RKO (cell line): ENCODE data around the gene NUDT9.
"Not testable (repeated sequence)": the region's sequence is repeated elsewhere in the genome, so short reads cannot be mapped to it uniquely, and the experiment has no call there.

Experiments used
- DNase-seq: peaks from one replicate; pipeline ENCODE4 v3.0.0-alpha.2; 2016; ENCODE audit warnings: low spot score

The NUDT9 gene, protein sequence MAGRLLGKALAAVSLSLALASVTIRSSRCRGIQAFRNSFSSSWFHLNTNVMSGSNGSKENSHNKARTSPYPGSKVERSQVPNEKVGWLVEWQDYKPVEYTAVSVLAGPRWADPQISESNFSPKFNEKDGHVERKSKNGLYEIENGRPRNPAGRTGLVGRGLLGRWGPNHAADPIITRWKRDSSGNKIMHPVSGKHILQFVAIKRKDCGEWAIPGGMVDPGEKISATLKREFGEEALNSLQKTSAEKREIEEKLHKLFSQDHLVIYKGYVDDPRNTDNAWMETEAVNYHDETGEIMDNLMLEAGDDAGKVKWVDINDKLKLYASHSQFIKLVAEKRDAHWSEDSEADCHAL

DNA sequence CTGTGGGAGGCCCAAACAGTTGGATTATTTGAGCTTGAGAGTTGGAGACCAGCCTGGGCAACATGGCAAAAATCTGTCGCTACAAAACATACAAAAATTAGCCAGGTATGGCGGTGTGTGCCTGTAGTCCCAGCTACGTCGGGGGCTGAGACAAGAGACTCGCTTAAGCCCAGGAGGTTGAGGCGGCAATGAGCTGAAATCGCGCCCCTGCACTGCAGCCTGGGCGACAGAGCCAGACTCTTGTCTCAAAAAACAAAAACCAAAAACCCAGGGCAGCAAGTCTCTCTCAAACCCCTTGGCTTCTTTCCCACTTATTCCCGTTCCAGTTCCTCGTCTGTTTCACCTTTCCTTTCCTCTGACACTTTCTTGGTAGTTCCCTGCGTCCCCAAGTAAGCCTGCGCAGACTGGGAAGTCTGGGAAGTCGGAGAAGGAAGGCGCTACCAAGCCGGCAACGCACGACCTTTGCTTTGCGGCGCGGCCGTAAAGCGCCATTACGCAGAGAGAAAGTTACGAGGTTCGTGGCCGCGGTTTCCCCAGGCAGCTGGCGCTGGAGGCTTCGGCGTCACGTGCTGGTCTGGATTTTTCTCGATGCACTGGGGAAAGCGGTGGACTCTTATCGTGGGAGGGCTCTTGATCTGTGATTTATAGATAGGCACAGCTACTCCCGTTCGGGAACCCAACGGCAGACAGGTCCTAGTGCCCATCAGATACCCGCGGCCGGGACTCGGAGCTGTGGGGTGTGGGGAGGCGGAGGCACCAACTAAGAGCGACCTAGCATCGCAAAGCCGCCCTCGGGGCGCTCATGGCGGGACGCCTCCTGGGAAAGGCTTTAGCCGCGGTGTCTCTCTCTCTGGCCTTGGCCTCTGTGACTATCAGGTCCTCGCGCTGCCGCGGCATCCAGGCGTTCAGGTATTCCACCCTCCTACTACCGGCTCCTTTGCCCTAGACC, at the start of gene NUDT9:
NUDT9 (plus strand) TSS at position 470 of the 949 bp plus-strand sequence; CDS start at position 803, 333 bp downstream.
- DNase-seq: peak; percentile 96

DNA sequence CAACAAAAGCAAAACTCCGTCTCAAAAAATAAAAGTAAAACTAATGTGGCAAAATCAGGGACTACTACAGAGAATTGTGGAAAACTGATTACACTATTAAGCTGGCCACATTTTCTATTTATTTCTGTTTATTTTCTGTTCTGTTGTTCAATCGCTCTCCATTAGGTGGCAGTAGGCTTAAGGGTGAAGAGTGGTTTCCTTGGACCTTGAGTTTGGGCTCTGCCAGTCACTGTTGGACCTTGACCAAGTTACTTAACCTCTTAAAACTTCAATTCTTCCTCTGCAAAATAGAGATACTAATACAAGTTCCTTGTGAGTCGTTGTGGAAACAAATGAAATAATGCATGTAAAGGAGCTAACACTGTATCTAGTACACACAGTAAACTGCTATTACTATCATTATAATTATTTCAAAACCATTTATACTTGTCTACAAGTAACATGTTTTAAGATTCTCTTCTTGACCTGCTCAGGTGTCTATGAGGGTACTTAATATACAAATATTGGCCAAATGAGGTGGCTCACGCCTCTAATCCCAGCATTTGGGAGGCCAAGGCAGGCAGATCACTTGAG, 46.6 kb upstream of the NUDT9 start:
- DNase-seq: peak; percentile 81

DNA sequence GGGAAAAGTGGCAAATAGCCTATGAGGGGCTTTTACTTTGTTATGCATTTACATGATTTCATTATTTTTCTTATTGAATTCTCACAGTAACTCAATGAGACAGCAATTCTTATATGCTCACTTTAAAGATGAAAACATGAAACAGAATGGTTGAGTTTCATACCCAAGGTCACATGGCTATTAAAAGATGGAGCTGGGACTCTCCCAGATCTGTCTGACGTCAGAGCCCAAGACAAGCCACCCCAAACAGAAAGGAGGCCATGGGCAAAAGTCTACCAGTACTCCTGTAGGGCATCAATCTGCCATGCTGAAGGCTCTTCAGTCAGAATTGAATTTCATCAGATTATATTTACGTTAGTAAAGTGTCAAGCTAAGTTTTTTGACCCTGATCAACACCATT, 44.6 kb upstream of the NUDT9 start:
- DNase-seq: no peak

DNA sequence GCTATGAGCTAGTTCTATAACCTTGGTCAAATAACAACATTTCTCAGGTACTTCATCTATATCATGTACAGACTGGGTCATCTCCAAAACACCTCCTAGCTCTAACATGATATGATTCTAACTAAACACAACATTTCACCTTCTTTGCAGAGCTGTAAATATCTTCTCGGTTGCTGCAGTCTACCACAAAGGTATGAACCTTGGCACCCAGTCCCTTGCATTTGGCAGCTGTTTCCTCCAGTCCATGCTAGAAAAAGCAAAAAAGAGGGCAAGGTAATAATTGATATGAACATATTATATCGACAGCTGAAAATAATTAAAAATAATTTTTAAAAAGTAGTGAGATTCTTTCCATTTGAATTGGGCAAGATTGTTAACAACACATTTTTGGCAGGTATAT, 40.3 kb upstream of the NUDT9 start:
- no peak for DNase-seq

DNA sequence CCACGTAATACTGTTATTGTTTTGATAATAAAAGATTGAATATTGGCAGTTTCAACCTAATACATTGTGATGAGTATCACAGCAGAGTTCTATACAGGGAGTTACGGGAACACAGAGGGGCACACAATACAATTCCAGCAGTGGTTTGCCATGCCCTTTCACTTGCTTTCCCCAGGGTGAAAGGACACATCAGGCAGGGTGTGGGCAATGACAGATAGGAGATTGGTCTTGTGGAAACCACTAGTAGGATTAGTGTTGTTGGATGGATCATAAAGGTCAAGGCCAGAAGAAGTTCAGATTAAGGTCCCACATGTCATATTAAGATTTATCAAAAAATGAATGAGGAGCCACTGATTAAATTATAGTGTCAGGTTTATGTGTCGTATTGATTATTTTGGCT, 39.4 kb upstream of the NUDT9 start:
- DNase-seq: no peak

DNA sequence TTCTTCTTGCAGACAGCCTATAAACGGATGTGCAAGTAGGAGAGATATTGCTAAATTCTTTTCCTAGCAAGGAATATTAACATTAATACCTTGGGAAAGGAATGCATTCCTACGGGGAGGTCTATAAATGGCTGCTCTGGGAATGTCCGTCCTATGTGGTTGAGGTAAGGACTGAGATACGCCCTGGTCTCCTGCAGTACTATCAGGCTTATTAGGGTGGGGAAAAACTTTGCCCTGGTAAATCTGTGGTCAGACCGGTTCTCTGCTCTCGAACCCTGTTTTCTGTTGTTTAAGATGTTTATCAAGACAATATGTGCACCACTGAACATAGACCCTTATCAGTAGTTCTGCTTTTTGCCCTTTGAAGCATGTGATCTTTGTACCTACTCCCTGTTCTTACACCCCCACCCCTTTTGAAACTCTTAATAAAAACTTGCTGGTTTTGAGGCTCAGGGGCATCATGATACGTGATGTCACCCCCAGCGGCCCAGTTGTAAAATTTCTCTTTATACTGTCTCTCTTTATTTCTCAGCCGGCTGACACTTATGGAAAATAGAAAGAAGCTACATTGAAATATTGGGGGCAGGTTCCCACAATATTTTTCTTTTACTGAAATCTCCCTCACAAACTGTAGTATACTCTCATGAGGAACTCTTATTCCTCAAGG, 37.8 kb upstream of the NUDT9 start:
- DNase-seq: not testable (repeated sequence)

DNA sequence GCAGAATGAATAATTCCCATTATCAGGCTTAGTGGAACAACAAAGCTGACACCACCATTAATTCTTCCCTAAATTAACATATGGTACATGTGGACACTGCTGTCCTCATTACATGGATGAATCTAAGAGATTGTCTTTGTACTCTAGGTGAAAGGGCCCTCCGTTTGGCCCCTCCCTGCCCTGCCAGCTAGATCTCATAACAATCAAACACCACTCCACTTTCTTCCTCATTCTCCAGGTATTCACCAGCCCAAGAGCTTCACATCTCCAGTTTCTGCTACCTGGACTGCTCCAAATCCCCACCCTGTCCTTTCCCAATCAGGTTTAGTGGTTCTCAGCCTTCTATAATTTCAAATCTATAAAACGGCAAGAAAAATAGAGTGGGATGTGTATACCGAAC, 35.1 kb upstream of the NUDT9 start:
- no peak for DNase-seq

DNA sequence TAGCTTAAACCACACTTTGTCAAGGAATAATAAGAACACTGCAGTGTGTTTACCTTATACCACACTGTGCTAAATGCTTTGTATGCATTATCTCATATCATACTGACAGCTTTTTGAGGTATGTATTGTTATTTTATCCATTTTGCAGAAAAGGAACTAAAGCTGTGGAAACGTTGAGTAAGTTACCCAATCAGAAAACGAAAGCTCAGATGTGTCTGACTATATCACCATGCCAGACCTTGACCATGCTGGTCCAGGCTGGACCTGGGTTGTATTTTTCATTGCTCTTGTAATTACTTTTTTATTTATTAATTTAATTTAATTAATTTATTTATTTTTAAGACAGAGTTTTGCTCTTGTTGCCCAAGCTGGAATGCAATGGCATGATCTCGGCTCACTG, 33.5 kb upstream of the NUDT9 start:
- no peak for DNase-seq

DNA sequence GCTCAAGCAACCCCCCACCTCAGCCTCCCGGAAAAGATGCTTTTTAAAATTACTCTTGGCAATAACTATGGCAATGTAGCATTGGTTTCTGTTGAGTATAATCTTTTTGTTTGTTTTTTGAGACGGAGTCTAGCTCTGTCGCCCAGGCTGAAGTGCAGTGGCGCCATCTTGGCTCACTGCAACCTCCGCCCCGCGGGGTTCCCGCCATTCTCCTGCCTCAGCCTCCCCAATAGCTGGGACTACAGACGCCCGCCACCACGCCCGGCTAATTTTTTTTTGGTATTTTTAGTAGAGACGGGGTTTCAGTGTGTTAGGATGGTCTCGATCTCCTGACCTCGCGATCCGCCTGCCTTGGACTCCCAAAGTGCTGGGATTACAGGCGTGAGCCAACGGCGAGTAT, 32.3 kb upstream of the NUDT9 start:
- not testable (repeated sequence) for DNase-seq

DNA sequence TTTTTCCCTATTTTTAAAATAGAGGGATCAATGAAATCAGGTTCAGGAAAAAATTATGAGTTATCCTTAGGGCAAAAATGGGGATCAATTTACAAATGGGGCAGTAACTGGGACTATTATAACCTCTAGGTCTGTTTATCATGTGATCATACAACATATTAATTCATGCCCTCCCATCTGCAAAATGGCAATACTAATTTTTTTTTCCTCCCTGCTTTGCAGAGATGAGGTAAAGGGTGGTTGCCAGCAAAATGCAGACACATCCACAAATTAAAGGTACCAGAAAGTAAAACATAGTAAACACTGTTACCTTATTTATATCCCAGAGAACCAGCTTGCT, 31.9 kb upstream of the NUDT9 start:
- DNase-seq: peak; percentile 58

DNA sequence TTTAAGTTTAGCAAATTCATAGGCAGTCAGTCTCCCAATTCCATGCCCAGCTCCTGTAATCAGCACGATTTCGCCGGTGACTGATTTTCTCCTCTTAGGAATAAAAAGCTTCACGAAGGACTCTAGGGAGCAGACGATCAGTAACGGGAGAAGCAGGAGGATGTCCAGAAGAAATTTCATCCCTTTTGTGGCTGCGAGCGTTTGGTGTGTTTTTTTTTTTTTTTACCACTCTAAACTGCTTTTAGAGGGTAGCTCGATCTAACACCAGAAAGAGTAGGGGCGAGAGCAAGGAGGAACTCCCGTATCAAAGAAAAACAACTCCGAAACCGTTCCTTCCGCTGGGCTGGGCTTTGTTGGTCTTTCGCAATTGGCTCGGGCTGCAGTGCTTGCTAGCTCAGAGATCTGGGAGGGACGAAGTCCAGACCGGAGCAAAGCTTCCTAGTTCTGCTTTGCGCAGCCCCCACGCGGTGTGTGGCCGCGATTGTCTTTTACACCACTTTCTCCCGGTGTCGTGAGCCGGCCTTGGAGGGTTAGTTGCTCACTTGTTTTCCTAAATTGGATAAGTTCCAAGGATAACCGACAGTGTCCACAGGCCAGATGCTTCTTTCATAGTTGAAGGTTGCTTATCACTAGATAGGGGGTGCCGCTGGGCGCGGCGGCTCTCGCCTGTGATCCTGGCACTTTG, 31.3 kb upstream of the NUDT9 start, which contains the start of gene HSD17B11:
HSD17B11 (minus strand) TSS at position 298 of the 685 bp plus-strand sequence; CDS start at position 180, 118 bp downstream.
- DNase-seq: peak; percentile 96

DNA sequence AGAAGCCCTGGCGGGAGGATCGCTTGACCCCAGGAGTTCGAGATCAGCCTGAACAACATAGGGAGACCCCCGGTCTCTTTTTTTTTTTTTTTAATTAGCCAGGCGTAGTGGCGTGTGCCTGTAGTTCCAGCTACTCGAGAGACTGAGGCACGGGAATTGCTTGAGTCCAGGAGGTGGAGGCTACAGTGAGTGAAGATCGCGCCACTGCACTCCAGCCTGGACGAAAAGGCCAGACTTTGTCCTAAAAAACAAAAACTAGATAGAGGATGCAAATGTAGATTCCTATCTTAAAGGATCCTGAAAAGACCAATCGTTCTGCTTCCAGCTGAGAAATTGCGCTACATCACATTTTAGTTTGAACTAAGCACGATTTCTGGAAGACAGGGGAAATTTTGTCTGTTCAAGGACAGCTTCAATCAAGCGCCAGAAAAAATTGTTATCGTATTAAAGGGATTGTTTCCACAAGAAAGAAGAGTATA, 30.8 kb upstream of the NUDT9 start:
- no peak for DNase-seq

DNA sequence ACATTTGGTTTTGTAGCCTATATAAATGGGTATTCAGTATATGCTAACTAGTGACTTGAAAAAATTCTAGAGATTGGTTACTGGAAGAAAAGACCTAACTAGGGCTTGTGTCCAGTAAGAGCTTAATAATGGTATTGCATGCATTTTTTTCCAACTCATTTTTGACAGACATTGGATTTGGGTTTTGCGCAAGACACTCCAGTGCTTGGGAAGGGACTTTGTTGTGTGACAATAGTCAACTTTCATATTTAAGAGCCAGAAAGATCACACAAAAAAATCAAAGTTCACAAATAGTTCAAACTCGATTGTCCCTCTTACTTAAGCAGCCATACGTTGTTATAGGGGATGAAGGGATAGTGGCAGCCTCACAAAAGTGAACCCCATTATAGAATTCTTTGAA, 30.2 kb upstream of the NUDT9 start:
- DNase-seq: no peak

DNA sequence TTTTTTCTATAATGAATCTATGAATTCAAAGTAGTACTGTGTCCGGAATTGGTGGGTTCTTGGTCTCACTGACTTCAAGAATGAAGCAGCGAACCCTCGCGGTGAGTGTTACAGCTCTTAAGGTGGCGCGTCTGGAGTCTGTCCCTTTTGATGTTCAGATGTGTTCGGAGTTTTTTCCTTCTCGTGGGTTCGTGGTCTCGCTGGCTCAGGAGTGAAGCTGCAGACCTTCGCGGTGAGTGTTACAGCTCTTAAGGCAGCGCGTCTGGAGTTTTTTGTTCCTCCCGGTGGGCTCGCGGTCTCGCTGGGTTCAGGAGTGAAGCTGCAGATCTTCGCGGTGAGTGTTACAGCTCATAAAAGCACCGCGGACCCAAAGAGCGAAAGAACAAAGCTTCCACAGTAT, 27.3 kb upstream of the NUDT9 start:
- DNase-seq: not testable (repeated sequence)

DNA sequence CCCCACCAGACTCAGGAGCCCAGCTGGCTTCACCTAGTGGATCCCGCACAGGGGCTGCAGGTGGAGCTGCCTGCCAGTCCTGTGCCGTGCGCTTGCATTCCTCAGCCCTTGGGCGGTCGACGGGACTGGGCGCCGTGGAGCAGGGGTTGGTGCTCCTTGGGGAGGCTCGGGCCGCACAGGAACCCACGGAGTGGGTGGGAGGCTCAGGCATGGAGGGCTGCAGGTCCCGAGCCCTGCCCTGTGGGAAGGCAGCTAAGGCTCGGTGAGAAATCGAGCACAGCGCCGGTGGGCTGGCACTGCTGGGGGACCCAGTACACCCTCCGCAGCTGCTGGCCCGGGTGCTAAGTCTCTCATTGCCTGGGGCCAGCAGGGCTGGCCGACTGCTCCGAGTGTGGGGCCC, 26.5 kb upstream of the NUDT9 start:
- not testable (repeated sequence) for DNase-seq

DNA sequence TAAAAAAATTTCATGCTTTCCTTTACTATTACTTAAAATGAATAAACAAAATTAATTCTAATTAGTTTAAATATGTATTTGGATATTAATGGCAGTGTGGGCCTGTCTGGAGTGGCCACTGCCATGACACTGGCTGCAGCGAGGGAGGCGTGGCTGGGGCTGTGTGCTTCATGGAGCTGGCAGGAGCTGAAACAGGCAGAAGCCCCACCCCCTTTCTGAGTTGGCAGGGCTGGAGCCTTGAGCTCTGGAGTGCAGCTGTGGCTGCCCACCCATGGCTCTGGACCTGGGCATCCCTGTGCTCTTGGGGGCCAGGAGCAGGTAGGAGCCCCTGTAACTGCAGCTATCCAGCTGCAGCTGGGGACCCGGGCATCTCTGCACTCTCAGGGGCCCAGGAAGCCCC, 23.2 kb upstream of the NUDT9 start:
- no peak for DNase-seq

DNA sequence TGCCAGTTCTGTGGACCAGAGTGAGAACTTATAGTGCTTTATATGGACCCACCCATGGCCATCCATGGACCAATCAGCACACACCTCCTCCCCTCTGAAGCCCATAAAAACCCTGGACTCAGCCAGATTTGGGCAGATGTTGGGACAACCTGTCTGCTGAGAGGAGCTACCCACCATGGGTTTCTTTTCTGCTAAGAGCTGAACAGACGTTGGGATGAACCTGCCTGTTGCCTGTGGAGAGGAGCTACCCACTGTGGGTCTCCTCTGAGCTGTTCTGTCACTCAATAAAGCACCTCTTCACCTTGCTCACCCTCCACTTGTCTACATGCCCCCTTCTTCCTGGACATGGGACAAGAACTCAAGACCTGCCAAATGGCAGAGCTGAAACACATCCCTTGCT, 22.4 kb upstream of the NUDT9 start:
- no peak for DNase-seq

DNA sequence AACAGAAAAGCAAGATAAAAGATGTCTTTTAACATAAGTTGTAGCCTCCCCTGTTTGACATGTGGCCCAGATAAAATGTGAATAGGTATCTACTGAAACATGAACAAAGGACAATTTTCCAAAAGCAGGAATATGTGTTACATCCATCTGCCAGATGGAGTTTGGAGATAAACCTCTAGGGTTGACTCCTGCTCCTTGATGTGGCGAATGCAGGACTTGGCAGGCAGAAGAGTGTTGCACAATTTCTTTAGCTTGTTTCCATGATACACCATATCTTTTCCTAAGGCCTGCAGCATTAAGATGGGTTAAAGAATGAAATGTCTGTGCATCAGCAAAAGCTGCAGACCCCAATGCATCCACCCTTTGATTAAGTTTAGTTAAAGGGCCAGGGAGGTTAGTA, 18.6 kb upstream of the NUDT9 start:
- DNase-seq: not testable (repeated sequence)

DNA sequence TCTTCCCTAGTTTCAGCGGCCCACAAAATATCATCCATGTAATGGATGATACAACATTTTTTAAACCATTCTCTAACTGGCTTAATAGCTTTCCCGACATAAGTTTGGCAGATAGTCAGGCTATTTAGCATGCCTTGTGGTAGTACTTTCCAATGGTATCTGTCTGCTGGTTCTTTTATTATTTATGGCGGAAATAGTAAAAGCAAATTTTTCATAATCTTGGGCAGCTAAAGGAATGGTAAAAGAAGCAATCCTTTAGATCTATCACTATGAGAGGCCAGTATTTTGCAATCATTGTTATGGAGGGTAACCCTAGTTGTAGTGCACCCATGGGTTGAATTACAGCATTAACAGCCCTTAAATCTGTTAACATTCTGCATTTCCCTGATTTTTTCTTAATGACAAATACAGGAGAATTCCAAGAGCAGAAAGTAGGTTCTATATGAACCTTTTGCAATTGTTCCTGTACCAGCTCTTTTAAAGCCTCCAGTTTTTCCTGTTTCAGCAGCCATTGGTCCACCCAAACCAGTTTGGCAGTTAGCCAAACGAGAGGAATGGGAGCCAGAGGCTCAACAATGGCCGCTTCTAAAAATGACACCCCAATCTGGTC, 17.1 kb upstream of the NUDT9 start:
- no peak for DNase-seq

DNA sequence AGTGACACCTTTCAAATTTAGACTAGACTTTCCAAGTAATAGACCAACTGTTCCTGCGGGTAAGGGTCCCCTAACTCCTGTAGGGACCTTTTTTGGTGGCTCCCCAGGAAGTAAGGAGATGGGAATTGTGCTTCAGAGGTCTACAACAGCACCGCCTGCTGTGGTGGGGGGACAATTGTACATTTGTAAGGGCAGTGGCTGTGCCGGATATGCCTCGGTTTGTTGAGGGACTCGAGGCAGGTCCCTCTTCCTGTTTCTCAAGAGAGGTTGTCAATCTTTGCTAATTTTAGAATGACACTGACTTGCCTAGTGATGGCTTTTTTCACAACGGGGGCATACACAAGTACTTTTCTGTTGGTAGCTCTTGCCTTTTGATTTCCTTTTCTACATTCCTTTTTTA, 15.9 kb upstream of the NUDT9 start:
- DNase-seq: no peak

DNA sequence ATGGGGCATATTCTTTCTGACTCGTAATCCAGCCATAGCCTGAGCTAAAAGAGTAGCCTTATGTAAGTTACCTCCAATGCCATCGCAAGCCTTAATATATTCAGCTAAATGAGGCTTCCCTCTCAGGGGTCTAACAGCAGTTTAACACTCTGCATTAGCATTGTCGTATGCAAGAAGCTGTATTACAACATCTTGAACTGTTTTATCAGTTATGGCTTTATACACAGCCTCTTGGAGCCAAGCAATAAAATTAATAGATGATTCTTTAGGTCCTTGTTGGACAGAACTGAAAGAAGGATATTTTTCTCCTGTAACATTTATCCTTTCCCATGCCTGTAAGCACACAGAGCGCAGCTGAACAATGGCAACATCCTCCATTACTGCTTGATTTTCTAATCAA, 15.5 kb upstream of the NUDT9 start:
- not testable (repeated sequence) for DNase-seq
